CD4-positive, alpha-beta T cell treated with Interleukin-1 beta for 1 hour (primary cell): Measurements from ENCODE around the gene TOR2A.
A peak's percentile ranks its signal among the peaks of the same experiment; 100 is the strongest.

ENCODE experiments used
- DNase-seq, 2 donors: peaks; one replicate each; pipeline ENCODE4 v3.0.0-alpha.2; 2020 to 2022

The TOR2A gene

GRCh38 chr9:127734747-127735529 is at the start of gene TOR2A:
TSS of gene TOR2A (minus strand) at chr9:127735294. CDS start at chr9:127735270, 24 bp downstream.
- peak; percentile 98 to 99 for DNase-seq

- peak; percentile 88 to 89 for DNase-seq
Observed at GRCh38 chr9:127783111-127784008, 48.3 kb upstream of the TOR2A start.

- no peak for DNase-seq
Observed at GRCh38 chr9:127781806-127782205, 46.7 kb upstream of the TOR2A start.

GRCh38 chr9:127780909-127781308 is 45.8 kb upstream of the TOR2A start:
- peak in 1 of 2 donors; percentile 67 for DNase-seq

- no peak for DNase-seq
Observed at GRCh38 chr9:127780126-127780885, 45.2 kb upstream of the TOR2A start.

- DNase-seq = peak; percentile 71 to 73
Observed at GRCh38 chr9:127779136-127779981, 44.3 kb upstream of the TOR2A start.

- peak; percentile 57 to 71 for DNase-seq
Observed at GRCh38 chr9:127778280-127779135, 43.4 kb upstream of the TOR2A start, which contains the start of gene SH2D3C. TSS of gene SH2D3C (minus strand) at chr9:127778666. CDS start at chr9:127778627, 39 bp downstream.

DNA sequence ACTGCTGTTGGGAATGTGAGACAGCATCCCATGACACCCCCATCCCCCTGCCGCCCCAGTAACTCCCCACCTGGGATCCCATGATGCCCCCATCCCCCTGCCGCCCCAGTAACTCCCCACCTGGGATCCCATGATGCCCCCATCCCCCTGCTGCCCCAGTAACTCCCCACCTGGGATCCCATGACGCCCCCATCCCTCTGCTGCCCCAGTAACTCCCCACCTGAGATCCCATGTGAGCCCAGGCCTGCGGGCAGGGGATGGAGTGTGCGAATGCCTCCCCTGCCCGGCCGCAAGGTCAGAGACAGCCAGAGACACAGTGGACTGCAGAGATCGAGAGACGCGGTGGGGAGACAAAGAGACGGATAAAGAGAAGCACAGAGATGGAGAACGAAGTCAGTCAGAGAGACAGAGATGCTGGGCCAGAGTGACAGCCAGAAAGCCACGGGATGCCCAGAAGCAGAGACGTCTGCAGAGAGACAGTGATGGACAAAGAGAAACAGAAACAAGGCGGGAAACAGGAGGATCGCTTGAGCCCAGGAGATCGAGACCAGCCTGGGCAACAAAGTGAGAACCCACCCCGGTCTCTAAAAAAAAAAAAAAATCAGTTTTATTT is 42.4 kb upstream of the TOR2A start:
- peak in 1 of 2 donors; percentile 34 for DNase-seq

- no peak for DNase-seq
Observed at GRCh38 chr9:127776924-127777289, 41.8 kb upstream of the TOR2A start.

- DNase-seq = peak; percentile 84 to 86
Observed at GRCh38 chr9:127776195-127776923, 41.3 kb upstream of the TOR2A start.

DNA sequence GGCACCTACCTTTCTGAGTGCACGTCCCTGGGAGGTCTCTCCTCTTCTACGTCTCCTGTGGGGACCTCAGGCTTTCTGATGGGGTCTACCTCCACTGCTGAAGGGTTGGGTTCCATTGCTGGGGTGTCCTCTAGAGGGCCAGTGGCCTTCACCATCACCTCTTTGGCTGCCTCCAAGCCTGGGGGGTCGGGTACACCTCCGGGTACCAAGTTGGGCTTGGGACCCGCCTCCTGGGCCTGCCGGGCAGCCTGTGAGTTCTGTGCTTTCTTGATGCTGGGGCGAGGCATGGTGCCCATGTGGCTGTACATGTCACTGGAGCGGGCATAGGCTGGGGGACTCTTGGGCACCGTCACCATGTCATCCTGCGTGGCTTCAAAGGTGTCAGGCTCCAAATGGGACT is 38.9 kb upstream of the TOR2A start:
- DNase-seq = no peak

- no peak for DNase-seq
Observed at GRCh38 chr9:127773272-127773671, 38.2 kb upstream of the TOR2A start.

DNA sequence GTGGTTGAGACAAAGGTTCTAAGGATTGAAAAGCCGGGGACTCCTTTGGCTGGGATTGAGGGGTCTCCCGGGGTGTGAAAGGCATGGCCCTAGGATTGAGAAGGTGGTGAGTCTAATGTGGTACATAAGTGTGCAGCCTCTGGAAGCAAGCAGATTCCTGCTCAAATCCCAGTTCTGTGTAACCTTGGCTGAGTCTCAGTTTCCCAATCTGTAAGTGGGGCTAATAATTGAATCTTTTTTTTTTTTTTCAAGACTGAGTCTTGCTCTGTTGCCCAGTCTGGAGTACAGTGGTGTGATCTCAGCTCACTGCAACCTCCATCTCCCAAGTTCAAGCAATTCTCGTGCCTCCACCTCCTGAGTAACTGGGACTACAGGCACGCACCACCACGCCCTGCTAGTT is 37.5 kb upstream of the TOR2A start:
- no peak for DNase-seq

GRCh38 chr9:127771570-127772189 is 36.6 kb upstream of the TOR2A start:
- DNase-seq = no peak

GRCh38 chr9:127770905-127771569 is 35.9 kb upstream of the TOR2A start:
- DNase-seq = peak; percentile 96 to 98

- no peak for DNase-seq
Observed at GRCh38 chr9:127770583-127770904, 35.5 kb upstream of the TOR2A start.

- no peak for DNase-seq
Observed at GRCh38 chr9:127769929-127770582, 35.0 kb upstream of the TOR2A start.

DNA sequence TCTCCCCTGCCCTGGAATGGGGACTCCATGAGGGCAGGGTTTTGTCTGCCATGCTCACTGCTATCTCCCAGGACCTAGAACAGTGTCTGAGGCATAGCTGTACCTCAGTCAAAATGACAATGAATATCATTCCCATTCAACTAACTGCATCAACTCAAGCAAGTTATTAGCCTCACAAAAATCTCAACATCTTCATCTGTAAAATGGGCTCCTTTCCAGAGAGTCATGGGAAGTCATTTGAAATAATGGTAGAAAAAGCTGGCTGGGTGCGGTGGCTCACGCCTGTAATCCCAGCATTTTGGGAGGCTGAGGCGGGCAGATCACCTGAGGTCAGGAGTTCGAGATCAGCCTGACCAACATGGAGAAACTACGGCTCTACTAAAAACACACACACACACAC is 34.0 kb upstream of the TOR2A start:
- DNase-seq = no peak
